K562 (cell line): ENCODE results near the gene MDFIC2. TPM values are rescaled to one million over a fixed set of nuclear protein-coding genes. Genes with fewer than 3 reads are reported as not detected.

Experiments
- ATAC-seq: fragments of 200-7000 bp; cut with Tn5 transposase; 3 replicates; pipeline ENCODE4 v1.9.1; 2020; ENCODE audit warnings: moderate library complexity
- BruUV-seq: library from RNA; stranded (reverse); fragments of 400-500 nt; replicated peaks from 2 replicates; lab custom pipeline; 2021; lab: Mats Ljungman, UMichigan
- CTCF ChIA-PET: fragments of 300-600 bp; formaldehyde crosslinking; extraction: SDS; loops from one replicate; lab custom pipeline; 2021; ENCODE audit warnings: low intra/inter-chr PET ratio; lab: Yijun Ruan, JAX
- POLR2A ChIA-PET: fragments of 300-600, 350-650 bp; sonication (Branson Sonifier 250); formaldehyde crosslinking; extraction: SDS; loops from one replicate; lab custom pipeline; 2021; ENCODE audit warnings: antibody characterized with exemption, inconsistent platforms; lab: Yijun Ruan, JAX
- DNase-seq, 4 experiments: peaks; one replicate each; pipeline versions ENCODE4 v3.0.0 to v3.0.0-alpha.2; 2011 to 2018; ENCODE audit warnings: low spot score in 3 of 4, mixed read lengths in 3 of 4; ENCODE audit errors: extremely low read depth in 1 of 4
- FAIRE-seq: peaks from 2 replicates; lab custom pipeline; 2011; peaks lifted over from hg19 to GRCh38; lab: Jason Lieb, UNC
- H2AFZ ChIP-seq: 2 replicates; pipeline ENCODE4 v1.6.0; 2011; ENCODE audit warnings: low read depth, low read length, control low read depth, inconsistent platforms
- H3K27ac ChIP-seq: fragments of 200-600 bp; 3 replicates; pipeline ENCODE4 v1.8.0; 2011; ENCODE audit warnings: low read depth, mild to moderate bottlenecking, control low read depth, inconsistent platforms, low read length, moderate library complexity, mixed read lengths; ENCODE audit errors: extremely low read depth
- H3K27me3 ChIP-seq, 2 experiments: fragments of 300-600 bp in 1 of 2; 2 replicates in 1 of 2; 3 replicates in 1 of 2; pipeline versions ENCODE4 v1.6.0 to v1.8.0; 2011; ENCODE audit warnings: inconsistent platforms in 2 of 2, low read length in 2 of 2, mild to moderate bottlenecking in 1 of 2, mixed read lengths in 1 of 2, moderate library complexity in 1 of 2; ENCODE audit not compliant: control insufficient read depth in 2 of 2, insufficient read depth in 2 of 2
- H3K36me3 ChIP-seq: fragments of 300-600 bp; 3 replicates; pipeline ENCODE4 v1.8.0; 2011; ENCODE audit warnings: mild to moderate bottlenecking, low read length, inconsistent platforms; ENCODE audit not compliant: control insufficient read depth, insufficient read depth
- H3K4me1 ChIP-seq, 2 experiments: fragments of 200-600 bp in 1 of 2; replicated peaks in 1 of 2; 2 replicates in 1 of 2; 3 replicates in 1 of 2; pipeline versions ENCODE4 v1.5.1 to v1.8.0; 2011; ENCODE audit warnings: inconsistent platforms in 2 of 2, low read length in 2 of 2, mild to moderate bottlenecking in 1 of 2, mixed read lengths in 1 of 2, moderate library complexity in 1 of 2; ENCODE audit not compliant: control insufficient read depth in 2 of 2, insufficient read depth in 2 of 2
- H3K4me2 ChIP-seq: 2 replicates; pipeline ENCODE4 v1.6.1; 2011; ENCODE audit warnings: low read length, control low read depth, inconsistent platforms, mixed read lengths; ENCODE audit not compliant: insufficient read depth
- H3K4me3 ChIP-seq: fragments of 200-600 bp; sonication (generic), shearing (Covaris generic); 2 replicates; pipeline ENCODE4 v1.5.1; 2016; ENCODE audit warnings: control low read depth, inconsistent platforms
- H3K79me2 ChIP-seq: fragments of 200-600 bp; 3 replicates; pipeline ENCODE4 v1.8.0; 2011; ENCODE audit warnings: low read length, inconsistent platforms; ENCODE audit not compliant: control insufficient read depth, insufficient read depth
- H3K9ac ChIP-seq, 2 experiments: 2 replicates each; pipeline versions ENCODE4 v1.6.0 to v1.6.1; 2011; ENCODE audit warnings: low read depth in 2 of 2, low read length in 2 of 2, control low read depth in 1 of 2, inconsistent platforms in 1 of 2, mild to moderate bottlenecking in 1 of 2, mixed read lengths in 1 of 2; ENCODE audit not compliant: insufficient read depth in 1 of 2
- H3K9me1 ChIP-seq: one replicate; pipeline ENCODE4 v1.6.0; 2011; ENCODE audit warnings: inconsistent platforms, mild to moderate bottlenecking, low read length, moderate library complexity; ENCODE audit not compliant: control insufficient read depth, insufficient read depth
- H3K9me3 ChIP-seq: replicated peaks from 2 replicates; pipeline ENCODE4 v1.5.1; 2011; ENCODE audit warnings: low read depth, low read length, inconsistent platforms; ENCODE audit not compliant: control insufficient read depth, insufficient read depth
- H4K20me1 ChIP-seq: replicated peaks from 2 replicates; pipeline ENCODE4 v1.6.1; 2011; ENCODE audit warnings: low read length, inconsistent platforms, mixed read lengths; ENCODE audit not compliant: control insufficient read depth, insufficient read depth
- CHCHD3 ChIP-seq: fragments of 250-450 bp; sonication (Bioruptor Pico); IDR thresholded peaks from 2 replicates; pipeline ENCODE4 v2.1.2; 2022; ENCODE audit warnings: mild to moderate bottlenecking
- DMBX1 ChIP-seq: fragments of 250-450 bp; sonication (Bioruptor Pico); IDR thresholded peaks from 2 replicates; pipeline ENCODE4 v1.8.0; 2022; ENCODE audit warnings: inconsistent platforms, mild to moderate bottlenecking, moderate library complexity, borderline replicate concordance
- PHF8 ChIP-seq: fragments of 200-600 bp; sonication (generic); IDR thresholded peaks from 2 replicates; pipeline ENCODE4 v1.6.1; 2012; ENCODE audit warnings: mixed run types, mild to moderate bottlenecking, inconsistent platforms, low read length, moderate library complexity, borderline replicate concordance
- ZBED1 ChIP-seq: IDR thresholded peaks from 2 replicates; pipeline ENCODE4 v1.6.1; 2014
- ZBTB33 ChIP-seq: sonication (generic); formaldehyde crosslinking; IDR thresholded peaks from 2 replicates; pipeline ENCODE4 v1.8.1; 2023; ENCODE audit warnings: mild to moderate bottlenecking, missing genetic modification reagents
- ZNF512 ChIP-seq: IDR thresholded peaks from 2 replicates; pipeline ENCODE4 v1.6.1; 2016; ENCODE audit warnings: missing genetic modification characterization, missing compliant biosample characterization
- WGBS: fragments of 100-300 bp; shearing (Covaris generic); methylation state at CpG from one replicate; pipeline ENCODE4 v1.1.6; 2016; ENCODE audit warnings: low coverage, mixed read lengths; ENCODE audit not compliant: insufficient coverage; ENCODE audit errors: missing lambda C conversion rate; 5-methylcytosine and 5-hydroxymethylcytosine counted together
- in situ Hi-C: fragments of 300-500 bp; cut with MboI; formaldehyde crosslinking; loops from 4 replicates; pipeline ENCODE4 v1.15.0; 2018; ENCODE audit warnings: inconsistent platforms, mixed read lengths
- intact Hi-C: fragments of 100-400 bp; cut with micrococcal nuclease; formaldehyde crosslinking; loops from 2 replicates; pipeline ENCODE4 v1.14.2; 2022
- polyA plus RNA-seq, 8 experiments: library from polyadenylated mRNA; depleted of rRNA in 4 of 8; stranded (reverse) in 5 of 8; unstranded in 3 of 8; fragments of >200 nt; fragmentation: Nextera tagmentation in 2 of 8; fragmentation: Illumina TruSeq in 1 of 8; extraction: Ambion mirVana in 2 of 8; extraction: Trizol in 1 of 8; gene quantifications; 2 replicates each; pipeline versions ENCODE4 v1.2.1 to v1.2.3, GENCODE V29; 2011 to 2014; ENCODE audit warnings: inconsistent platforms in 1 of 8, missing spikeins in 1 of 8
- total RNA-seq, 7 experiments: library from RNA; depleted of rRNA in 6 of 7; stranded (reverse); fragments of >200 nt in 6 of 7; fragmentation: Illumina TruSeq in 2 of 7; extraction: Trizol in 2 of 7; gene quantifications; 2 replicates each; pipeline versions ENCODE4 v1.2.1 to v1.2.3, GENCODE V29; 2011 to 2021; ENCODE audit warnings: low replicate concordance in 1 of 7

Gene MDFIC2
- total and polyA plus RNA-seq, 9 of the 15 experiments (the other 6 are each of a cell fraction or from before 2014, with no cell fraction given) = not detected

GRCh38 chr3:70244422-70244821 lies 68.0 kb downstream of the MDFIC2 start:
- TF ChIP-seq ZBTB33 (CRISPR knock-in tag) (no peak), DMBX1 (CRISPR knock-in tag) (no peak), CHCHD3 (no peak), ZBED1 (no peak), PHF8 (no peak), ZNF512 (no peak)
- Histone ChIP-seq H3K79me2 (no peaks in the 10 kb centered on the region), H3K9me3 (no peaks in the 10 kb centered on the region), H4K20me1 (no peaks in the 10 kb centered on the region), H3K9me1 (no peaks in the 10 kb centered on the region), H2AFZ (no peak overlapping the region), H3K36me3 (no peaks in the 10 kb centered on the region), H3K4me1 (no peaks in the 10 kb centered on the region), H3K27ac (no peak overlapping the region), H3K4me2 (no peak overlapping the region), H3K27me3 (no peaks in the 10 kb centered on the region), H3K4me3 (no peak overlapping the region), H3K9ac (no peak overlapping the region)
- no TSS peak for BruUV-seq
- no peak for DNase-seq
- ChIA-PET POLR2A (no interaction called here), CTCF (no interaction called here)
- no peak for FAIRE-seq
- ATAC-seq = no peak
- in situ Hi-C loops (no loop called here), intact Hi-C loops (no loop called here)
- WGBS = 0% methylated on average over 2 of the region's 2 CpGs
